Naive thymus-derived CD4-positive, alpha-beta T cell (primary cell): Measurements from ENCODE around the gene NOL12. TPM values are rescaled to one million over a fixed set of nuclear protein-coding genes. Genes with fewer than 3 reads are reported as not detected.

Source experiments
- ATAC-seq: fragments of 150-1000 bp; cut with Tn5 transposase; 2 replicates; pipeline ENCODE4 v1.10.0; 2021; ENCODE audit warnings: mild to moderate bottlenecking, moderate library complexity
- CTCF ChIA-PET: fragments of 350-600 bp; sonication (Branson Sonifier 250); formaldehyde crosslinking; loops from one replicate; lab custom pipeline; 2021; ENCODE audit warnings: antibody characterized with exemption; lab: Charles Lee
- POLR2A ChIA-PET: fragments of 350-600 bp; sonication (Branson Sonifier 250); formaldehyde crosslinking; loops from one replicate; lab custom pipeline; 2021; ENCODE audit warnings: antibody characterized with exemption, inconsistent platforms; lab: Charles Lee
- DNase-seq, 9 donors: peaks; one replicate each; pipeline versions ENCODE4 v3.0.0 to v3.0.0-alpha.2; 2020 to 2022; ENCODE audit warnings: mixed read lengths in 1 of 9
- H3K27ac ChIP-seq: one replicate; pipeline ENCODE4 v1.7.0; 2013; ENCODE audit warnings: mild to moderate bottlenecking, low read depth, low read length, moderate library complexity
- H3K27me3 ChIP-seq, 2 donors: one replicate each; pipeline ENCODE4 v1.7.0; 2013; ENCODE audit warnings: low read length in 2 of 2, mild to moderate bottlenecking in 2 of 2, moderate library complexity in 2 of 2; ENCODE audit not compliant: control insufficient read depth in 2 of 2, insufficient read depth in 2 of 2
- H3K36me3 ChIP-seq, 3 experiments: 1 replicate in 2 of 3; 2 replicates in 1 of 3; pipeline ENCODE4 v1.7.0; 2013; ENCODE audit warnings: low read length in 3 of 3, mild to moderate bottlenecking in 3 of 3, moderate library complexity in 1 of 3; ENCODE audit not compliant: insufficient read depth in 3 of 3, control insufficient read depth in 2 of 3
- H3K4me1 ChIP-seq, 2 donors: one replicate each; pipeline ENCODE4 v1.7.0; 2013; ENCODE audit warnings: low read length in 2 of 2, mild to moderate bottlenecking in 2 of 2, moderate library complexity in 1 of 2; ENCODE audit not compliant: control insufficient read depth in 2 of 2, insufficient read depth in 2 of 2
- H3K4me3 ChIP-seq: 2 replicates; pipeline ENCODE4 v1.7.0; 2013; ENCODE audit warnings: mild to moderate bottlenecking, low read length
- H3K9me3 ChIP-seq, 3 experiments: 1 replicate in 2 of 3; 2 replicates in 1 of 3; pipeline ENCODE4 v1.7.0; 2013; ENCODE audit warnings: low read length in 3 of 3; ENCODE audit not compliant: control insufficient read depth in 2 of 3
- H3K27ac Mint-ChIP-seq, 9 donors: one replicate each; pipeline ENCODE4 v1.8.0; 2020 to 2022; ENCODE audit warnings: mixed read lengths in 9 of 9, mild to moderate bottlenecking in 8 of 9, moderate library complexity in 5 of 9, inconsistent platforms in 2 of 9
- H3K27me3 Mint-ChIP-seq, 5 donors: one replicate each; pipeline ENCODE4 v1.8.0; 2021 to 2022; ENCODE audit warnings: mixed read lengths in 5 of 5, mild to moderate bottlenecking in 1 of 5
- H3K36me3 Mint-ChIP-seq, 5 donors: one replicate each; pipeline ENCODE4 v1.8.0; 2020 to 2022; ENCODE audit warnings: mixed read lengths in 5 of 5, mild to moderate bottlenecking in 3 of 5, inconsistent platforms in 1 of 5
- H3K4me1 Mint-ChIP-seq, 7 donors: one replicate each; pipeline ENCODE4 v1.8.0; 2020 to 2022; ENCODE audit warnings: mixed read lengths in 7 of 7, mild to moderate bottlenecking in 3 of 7, inconsistent platforms in 1 of 7
- H3K4me3 Mint-ChIP-seq, 10 donors: one replicate each; pipeline ENCODE4 v1.8.0; 2020 to 2022; ENCODE audit warnings: mild to moderate bottlenecking in 10 of 10, mixed read lengths in 10 of 10, moderate library complexity in 6 of 10, inconsistent platforms in 2 of 10
- H3K9me3 Mint-ChIP-seq, 11 donors: one replicate each; pipeline ENCODE4 v1.8.0; 2020 to 2022; ENCODE audit warnings: mixed read lengths in 11 of 11, mild to moderate bottlenecking in 4 of 11, inconsistent platforms in 1 of 11, moderate library complexity in 1 of 11
- intact Hi-C, 2 donors: fragments of 100-400 bp; cut with micrococcal nuclease; formaldehyde crosslinking; loops; one replicate each; pipeline ENCODE4 v1.15.1; 2023
- polyA plus RNA-seq, 2 donors: library from polyadenylated mRNA; unstranded; fragments of 300-500 nt; fragmentation: Illumina TruSeq; gene quantifications; one replicate each; pipeline ENCODE4 v1.2.3, GENCODE V29; 2021
- total RNA-seq, 6 experiments: library from RNA in 5 of 6; stranded (reverse) in 5 of 6; gene quantifications; 1 replicate in 5 of 6; 2 replicates in 1 of 6; pipeline ENCODE4 v1.2.3 and lab custom pipeline; 2021 to 2026

Gene NOL12, protein sequence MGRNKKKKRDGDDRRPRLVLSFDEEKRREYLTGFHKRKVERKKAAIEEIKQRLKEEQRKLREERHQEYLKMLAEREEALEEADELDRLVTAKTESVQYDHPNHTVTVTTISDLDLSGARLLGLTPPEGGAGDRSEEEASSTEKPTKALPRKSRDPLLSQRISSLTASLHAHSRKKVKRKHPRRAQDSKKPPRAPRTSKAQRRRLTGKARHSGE
- total RNA-seq (10 to 100 TPM; 32.8 to 52.5 (median 45.3) TPM), polyA plus RNA-seq (10 to 100 TPM; 42.7 to 48.6 TPM), total RNA-seq (lab: John Stamatoyannopoulos, UW) (6.1 reads per million, percentile 27 among the genes with 10 or more reads in this experiment)

DNA sequence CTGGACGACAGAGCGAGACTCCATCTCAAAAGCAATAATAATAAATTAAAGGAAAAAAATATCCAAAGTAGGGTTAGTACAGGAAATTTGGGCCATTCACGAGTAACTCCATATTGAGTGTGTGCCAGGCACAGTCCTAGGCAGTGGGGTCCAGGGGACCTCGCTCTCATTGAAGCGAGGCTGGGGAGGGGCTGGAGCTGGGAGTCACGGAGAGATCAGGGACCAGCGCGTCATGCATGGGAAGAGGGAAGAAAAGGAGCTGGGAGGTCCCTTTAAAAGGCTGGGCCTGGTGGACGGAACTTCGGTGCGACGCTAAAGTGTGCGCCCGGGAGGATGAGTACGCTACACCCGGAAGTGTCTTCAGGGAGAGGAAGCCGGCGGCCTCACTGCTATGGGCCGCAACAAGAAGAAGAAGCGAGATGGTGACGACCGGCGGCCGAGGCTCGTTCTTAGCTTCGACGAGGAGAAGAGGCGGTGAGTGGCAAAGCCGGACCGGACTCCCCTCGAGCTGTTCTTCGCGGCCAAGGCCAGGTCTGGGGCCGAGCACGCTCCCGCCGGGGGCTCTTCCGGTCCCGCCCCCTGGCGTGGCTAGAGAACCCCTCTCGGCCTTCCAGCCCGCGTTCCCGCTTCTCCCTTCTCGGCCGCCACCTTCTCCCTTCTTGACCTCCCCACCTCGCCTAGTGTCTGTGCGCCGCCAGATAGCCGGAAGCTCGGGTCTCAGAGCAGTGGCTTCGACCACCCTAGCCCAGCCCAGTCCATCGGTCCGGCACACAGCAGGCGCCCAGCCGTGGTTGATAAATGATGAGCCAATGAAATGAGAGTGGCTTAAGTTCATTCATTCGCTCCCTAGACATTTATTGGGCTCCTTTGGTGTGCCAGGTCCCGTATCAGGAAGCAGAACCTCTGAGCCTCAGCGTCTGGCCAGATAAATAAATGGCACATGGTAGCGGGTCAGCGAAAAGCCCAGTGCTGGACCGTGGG, at the start of gene NOL12:
TSS of gene NOL12 (plus strand) at position 342 of the 981 bp plus-strand sequence. CDS start at position 392, 50 bp downstream.
- ChIA-PET POLR2A (interaction anchor here (0.5 to 4.5 kb wide), 17 partner anchors 9 to 158 kb away, joined by 3 to 41 read pairs (median 7); partner anchors contain the start of genes ANKRD54, GGA1, LGALS1 and PDXP), CTCF (interaction anchor here (0.6 to 13.7 kb wide), 4 partner anchors 28 to 119 kb away, joined by 3 to 254 read pairs (median 11); partner anchors contain the start of genes GGA1, PDXP and SH3BP1)
- peak; percentile 63 to 82 (median 78) for DNase-seq
- H3K4me1 Mint-ChIP-seq: peaks cover 16 to 39% (median 33%) of the 10 kb centered on the region in 7 donors
- Histone ChIP-seq H3K4me1 (peaks cover 18 to 22% of the 10 kb centered on the region in 2 donors), H3K27me3 (no peaks in the 10 kb centered on the region), H3K9me3 (no peaks in the 10 kb centered on the region), H3K27ac (peak within 1 kb of the TSS; percentile 84), H3K36me3 (peaks cover 0 to 38% (median 6%) of the 10 kb centered on the region in 3 experiments), H3K4me3 (peak within 1 kb of the TSS; percentile 82)
- peaks cover 0 to 22% (median 16%) of the 10 kb centered on the region in 5 donors for H3K36me3 Mint-ChIP-seq
- ATAC-seq: peak; percentile 91
- H3K4me3 Mint-ChIP-seq: peak within 1 kb of the TSS; percentile 93 to 98 (median 96)
- H3K9me3 Mint-ChIP-seq: no peaks in the 10 kb centered on the region
- H3K27ac Mint-ChIP-seq: peak within 1 kb of the TSS; percentile 88 to 99 (median 95)
- intact Hi-C loops: loop anchor here (1.0 to 10.0 kb wide), 8 partner anchors 9 to 163 kb away; partner anchors contain the start of genes GGA1 (in 2 of the 2), ANKRD54 (in 1 of the 2), EIF3L (in 1 of the 2) and GCAT (in 1 of the 2)
- no peaks in the 10 kb centered on the region for H3K27me3 Mint-ChIP-seq

DNA sequence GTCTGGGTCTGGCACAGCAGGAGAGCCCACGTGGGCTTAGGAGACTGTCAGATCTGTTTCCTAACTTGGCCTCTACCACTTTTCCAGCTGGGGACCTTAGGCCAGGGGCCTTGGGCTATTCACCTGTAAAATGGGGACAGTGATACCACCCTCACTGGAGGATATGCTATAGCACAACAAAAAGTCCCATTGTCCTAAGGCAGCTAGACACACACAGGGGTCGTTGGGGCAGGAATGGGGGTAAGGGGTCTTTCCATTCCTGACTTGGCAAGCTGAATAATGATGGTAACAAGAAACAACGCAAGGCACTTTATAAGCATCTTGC, 49.2 kb upstream of the NOL12 start:
- intact Hi-C loops: loop anchor here in 1 of 2 donors (5.0 kb wide), 1 partner anchor 110 kb away; no protein-coding TSS in a partner anchor
- no peak for ATAC-seq

DNA sequence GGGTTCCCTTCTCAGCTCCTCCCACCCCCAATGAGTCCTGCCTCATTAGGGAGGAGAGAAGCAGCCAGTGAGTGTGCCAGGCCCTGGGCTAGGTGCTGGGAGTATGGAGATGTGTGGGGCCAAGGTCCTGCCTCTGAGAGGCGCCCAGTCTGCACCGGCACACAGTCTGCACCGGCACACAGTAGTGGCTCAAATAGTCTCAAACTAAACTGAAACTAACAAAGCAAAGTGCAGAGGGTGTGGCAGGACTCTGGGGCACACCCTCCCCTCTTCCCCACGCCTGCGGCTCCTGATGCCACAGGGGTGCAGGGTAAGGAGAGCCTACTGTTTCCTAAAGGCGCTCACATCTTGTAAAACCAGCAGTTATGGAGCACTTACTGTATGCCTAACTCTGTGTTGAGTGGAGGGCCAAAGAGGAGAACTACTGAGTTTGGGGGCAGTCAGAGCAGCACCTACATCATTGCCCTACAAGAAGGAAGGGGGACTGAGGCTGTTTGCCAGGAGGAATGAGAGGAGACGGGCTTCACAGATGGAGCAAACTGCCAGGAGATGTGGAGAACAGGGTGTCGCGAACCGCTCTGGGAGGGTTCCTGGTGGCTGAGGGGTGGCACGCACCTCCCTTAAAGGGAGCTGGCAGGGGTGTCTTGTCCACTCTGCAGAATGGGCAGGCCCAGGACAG, 47.6 kb upstream of the NOL12 start:
- no peaks in the 10 kb centered on the region for H3K27me3 ChIP-seq
- POLR2A ChIA-PET: interaction anchor here (1.0 to 10.1 kb wide), 5 partner anchors 13 to 37 kb away, joined by 3 to 135 read pairs (median 74); partner anchors contain the start of genes GGA1, LGALS1 and PDXP
- H3K4me1 ChIP-seq: peaks cover 71 to 82% of the 10 kb centered on the region in 2 donors
- H3K9me3 ChIP-seq: no peaks in the 10 kb centered on the region
- no peaks in the 10 kb centered on the region for H3K9me3 Mint-ChIP-seq
- H3K4me1 Mint-ChIP-seq: peaks cover 27 to 76% (median 68%) of the 10 kb centered on the region in 7 donors
- DNase-seq: peak in 5 of 9 donors; percentile 33 to 46 (median 36)
- no peaks in the 10 kb centered on the region for H3K27me3 Mint-ChIP-seq
- H3K27ac ChIP-seq: peak overlapping the region; percentile 81
- peak overlapping the region; percentile 85 to 99 (median 94) for H3K4me3 Mint-ChIP-seq
- H3K36me3 Mint-ChIP-seq: peaks cover 0 to 16% (median 3%) of the 10 kb centered on the region in 5 donors
- CTCF ChIA-PET: interaction anchor here (0.7 to 17.3 kb wide), 6 partner anchors 10 to 42 kb away, joined by 3 to 292 read pairs (median 8); partner anchors contain the start of genes LGALS1, NOL12 and PDXP
- H3K4me3 ChIP-seq: peak overlapping the region; percentile 71
- peak; percentile 23 for ATAC-seq
- peaks cover 0 to 29% (median 16%) of the 10 kb centered on the region in 3 experiments for H3K36me3 ChIP-seq
- intact Hi-C loops: loop anchor here (1.0 to 5.0 kb wide), 6 partner anchors 11 to 109 kb away; partner anchors contain the start of genes GGA1 (in 2 of the 2) and PDXP (in 2 of the 2)
- peak overlapping the region; percentile 78 to 94 (median 92) for H3K27ac Mint-ChIP-seq

More for the DNA sequence above, 49.2 kb upstream of the NOL12 start:
- no peaks in the 10 kb centered on the region for H3K9me3 Mint-ChIP-seq
- H3K27me3 ChIP-seq: no peaks in the 10 kb centered on the region
- POLR2A ChIA-PET: interaction anchor here (0.6 to 10.1 kb wide), 10 partner anchors 11 to 182 kb away, joined by 3 to 135 read pairs (median 5); partner anchors contain the start of genes GGA1, LGALS1 and PDXP
- peaks cover 0 to 26% (median 4%) of the 10 kb centered on the region in 3 experiments for H3K36me3 ChIP-seq
- peak overlapping the region; percentile 81 for H3K27ac ChIP-seq
- H3K4me1 ChIP-seq: peaks cover 66 to 81% of the 10 kb centered on the region in 2 donors
- H3K36me3 Mint-ChIP-seq: peaks cover 0 to 8% (median 0%) of the 10 kb centered on the region in 5 donors
- peak overlapping the region in 7 of 10 donors; percentile 34 to 95 (median 62) for H3K4me3 Mint-ChIP-seq
- CTCF ChIA-PET: interaction anchor here (1.1 to 17.3 kb wide), 5 partner anchors 12 to 44 kb away, joined by 3 to 292 read pairs (median 10); partner anchors contain the start of genes GGA1, LGALS1, NOL12 and PDXP
- H3K9me3 ChIP-seq: no peaks in the 10 kb centered on the region
- DNase-seq: no peak
- no peaks in the 10 kb centered on the region for H3K27me3 Mint-ChIP-seq
- H3K4me1 Mint-ChIP-seq: peaks cover 22 to 69% (median 65%) of the 10 kb centered on the region in 7 donors
- peak overlapping the region; percentile 26 for H3K4me3 ChIP-seq
- H3K27ac Mint-ChIP-seq: peak overlapping the region; percentile 57 to 94 (median 88)

DNA sequence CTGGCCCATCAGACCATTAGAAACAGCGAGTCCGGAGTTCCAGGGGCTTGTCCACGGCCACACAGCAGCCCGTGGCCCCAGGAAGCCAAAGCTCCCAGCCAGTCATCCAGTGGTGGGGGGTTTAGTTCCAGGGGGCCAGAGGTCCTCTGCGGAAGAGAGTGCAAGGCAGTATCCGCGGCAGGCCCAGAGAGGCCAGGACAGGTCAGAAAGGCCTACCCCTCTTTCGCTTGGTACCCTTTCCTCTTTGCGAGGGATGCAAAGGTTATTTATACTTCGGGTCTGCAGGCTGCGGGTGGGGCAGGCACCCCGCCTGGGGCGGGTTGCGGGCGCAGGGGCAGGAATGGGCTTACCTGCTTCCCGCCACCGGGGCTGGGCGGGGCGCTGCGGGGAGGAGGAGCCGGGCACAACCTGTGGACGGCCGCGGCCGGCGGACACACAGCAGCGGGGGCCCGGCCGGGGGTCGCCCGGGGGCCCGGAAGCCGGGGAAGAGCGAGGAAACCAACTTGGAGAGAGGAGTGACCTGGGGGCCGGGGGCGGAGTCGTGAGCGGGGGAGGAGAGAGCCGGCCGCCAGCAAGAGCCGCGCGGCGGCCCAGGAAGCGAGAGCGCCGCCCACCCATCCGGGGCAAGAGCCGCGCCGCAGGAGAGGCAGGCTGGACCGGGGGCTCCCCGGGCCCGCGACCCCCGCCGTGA, 46.9 kb upstream of the NOL12 start, which contains the start of gene SH3BP1:
TSS of gene SH3BP1 (plus strand) at position 600 of the 691 bp plus-strand sequence. CDS start 119 bp downstream, outside the sequence.
- peaks cover 68 to 79% of the 10 kb centered on the region in 2 donors for H3K4me1 ChIP-seq
- intact Hi-C loops: loop anchor here (1.0 to 5.0 kb wide), 4 partner anchors 19 to 108 kb away; partner anchors contain the start of genes GGA1 (in 2 of the 2) and PDXP (in 2 of the 2)
- Mint-ChIP-seq H3K36me3 (peaks cover 0 to 17% (median 8%) of the 10 kb centered on the region in 5 donors), H3K27me3 (no peaks in the 10 kb centered on the region), H3K27ac (peak within 1 kb of the TSS; percentile 80 to 98 (median 93)), H3K4me1 (peaks cover 28 to 75% (median 66%) of the 10 kb centered on the region in 7 donors), H3K9me3 (no peaks in the 10 kb centered on the region), H3K4me3 (peak within 1 kb of the TSS; percentile 85 to 99 (median 96))
- no peaks in the 10 kb centered on the region for H3K9me3 ChIP-seq
- ATAC-seq (peak; percentile 46), DNase-seq (peak in 8 of 9 donors; percentile 30 to 74 (median 46))
- CTCF ChIA-PET: interaction anchor here (2.8 to 17.3 kb wide), 3 partner anchors 14 to 41 kb away, joined by 10 to 292 read pairs (median 254); partner anchors contain the start of genes LGALS1 and NOL12
- no peaks in the 10 kb centered on the region for H3K27me3 ChIP-seq
- H3K27ac ChIP-seq: peak within 1 kb of the TSS; percentile 81
- H3K4me3 ChIP-seq: peak within 1 kb of the TSS; percentile 71
- peaks cover under 1 to 36% (median 20%) of the 10 kb centered on the region in 3 experiments for H3K36me3 ChIP-seq
- POLR2A ChIA-PET: interaction anchor here (0.9 to 10.1 kb wide), 6 partner anchors 7 to 37 kb away, joined by 3 to 135 read pairs (median 56); partner anchors contain the start of genes GGA1, LGALS1 and PDXP
